Thyroid gland (tissue), 4 donors: Measurements from ENCODE around the gene CHST1. TPM values are rescaled to one million over a fixed set of nuclear protein-coding genes. Genes with fewer than 3 reads are reported as not detected.

Experiments used
- DNase-seq, 2 donors: peaks; one replicate each; pipeline ENCODE4 v3.0.0-alpha.2; 2019
- H3K27ac ChIP-seq, 3 donors: fragments of 200-600 bp; sonication (generic); 1 replicate in 2 of 3; 2 replicates in 1 of 3; pipeline ENCODE4 v1.5.1; 2016 to 2019; ENCODE audit warnings: mild to moderate bottlenecking in 1 of 3, moderate library complexity in 1 of 3
- H3K27me3 ChIP-seq: fragments of 200-600 bp; sonication (generic); one replicate; pipeline ENCODE4 v1.5.1; 2019
- H3K36me3 ChIP-seq, 2 donors: fragments of 200-600 bp; sonication (generic); one replicate each; pipeline ENCODE4 v1.5.1; 2016 to 2019
- H3K4me1 ChIP-seq, 2 donors: fragments of 200-600 bp; sonication (generic); one replicate each; pipeline ENCODE4 v1.5.1; 2017 to 2019
- H3K4me3 ChIP-seq, 3 donors: fragments of 200-600 bp; sonication (generic); replicated peaks in 1 of 3; 1 replicate in 2 of 3; 2 replicates in 1 of 3; pipeline ENCODE4 v1.5.1; 2016; ENCODE audit warnings: mild to moderate bottlenecking in 1 of 3
- H3K9me3 ChIP-seq: fragments of 200-600 bp; sonication (generic); one replicate; pipeline ENCODE4 v1.5.1; 2017
- CTCF ChIP-seq, 6 experiments: fragments of 200-600 bp in 3 of 6; fragments of 450-650 bp in 3 of 6; sonication (generic) in 3 of 6; IDR thresholded peaks; one replicate each; pipeline ENCODE4 v1.5.1; 2016 to 2019; ENCODE audit warnings: antibody characterized with exemption in 6 of 6, mild to moderate bottlenecking in 2 of 6, inconsistent platforms in 1 of 6, moderate library complexity in 1 of 6
- POLR2A ChIP-seq, 2 donors: fragments of 450-650 bp; IDR thresholded peaks; one replicate each; pipeline ENCODE4 v1.6.1; 2017; ENCODE audit warnings: antibody characterized with exemption in 2 of 2, mild to moderate bottlenecking in 2 of 2, moderate library complexity in 1 of 2
- WGBS, 2 donors: methylation state at CpG; one replicate each; pipeline ENCODE4 v1.1.5; 2017; 5-methylcytosine and 5-hydroxymethylcytosine counted together
- intact Hi-C: fragments of 100-400 bp; cut with DNase I; formaldehyde crosslinking; loops from one replicate; pipeline ENCODE4 v1.15.1; 2023
- total RNA-seq, 4 donors: library from RNA; depleted of rRNA; stranded (reverse); fragments of >200 nt; gene quantifications; one replicate each; pipeline ENCODE4 v1.2.3, GENCODE V29; 2016

The CHST1 gene
- total RNA-seq, 4 donors from 2014 or later, result 19.3 to 28.9 (median 25.0) TPM

DNA sequence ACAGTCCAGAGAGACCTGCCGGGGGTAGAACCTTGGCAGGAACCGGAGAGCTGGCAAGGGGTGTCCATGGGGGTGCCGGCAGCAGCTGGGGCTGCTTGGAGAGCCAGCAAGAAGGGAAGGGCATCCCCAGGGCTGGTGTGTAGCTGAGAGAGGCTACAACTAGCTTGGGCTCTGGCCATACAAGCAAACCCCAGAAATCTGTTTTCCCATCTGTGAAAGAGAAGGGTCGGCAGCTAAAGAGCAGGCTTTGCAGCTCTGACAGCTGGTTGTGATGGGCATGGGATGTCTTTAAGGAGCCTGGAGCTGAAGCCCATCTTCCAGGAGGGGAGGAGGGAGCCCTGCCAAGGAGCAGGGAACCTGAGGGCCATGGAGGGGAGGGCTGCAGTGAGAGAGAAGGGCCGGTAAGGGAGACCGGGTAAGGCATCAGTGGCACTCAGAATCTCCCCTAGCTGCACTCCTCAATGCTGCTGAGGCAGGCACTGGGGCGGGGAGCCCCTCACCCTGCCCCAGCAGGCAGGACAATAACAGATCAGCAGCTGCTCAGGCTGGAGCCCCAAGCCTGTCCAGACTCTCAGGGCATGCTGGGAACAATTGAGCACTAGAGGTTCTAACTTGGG lies 3.9 kb downstream of the CHST1 start:
- no peak overlapping the region for H3K27ac ChIP-seq
- peaks cover 46 to 51% of the 10 kb centered on the region in 2 donors for H3K4me1 ChIP-seq
- 75 to 85% methylated on average over 7 of the region's 7 CpGs for WGBS, 2 donors
- DNase-seq, result no peak
- no peaks in the 10 kb centered on the region for H3K36me3 ChIP-seq
- TF ChIP-seq POLR2A (IDR thresholded peaks at IDR 0.05), result no peak
- no peak for TF ChIP-seq CTCF (IDR thresholded peaks at IDR 0.05)
- no peaks in the 10 kb centered on the region for H3K27me3 ChIP-seq
- H3K4me3 ChIP-seq, result no peak overlapping the region
- no peaks in the 10 kb centered on the region for H3K9me3 ChIP-seq
- intact Hi-C loops, result no loop called here

GRCh38 chr11:45660729-45661438 lies 4.5 kb downstream of the CHST1 start:
- WGBS, 2 donors, result 65% methylated on average over 12 of the region's 12 CpGs
- intact Hi-C loops, result no loop called here
- Histone ChIP-seq H3K9me3 (no peaks in the 10 kb centered on the region), H3K27me3 (no peaks in the 10 kb centered on the region), H3K4me1 (peaks cover 43 to 46% of the 10 kb centered on the region in 2 donors), H3K36me3 (no peaks in the 10 kb centered on the region), H3K27ac (no peak overlapping the region), H3K4me3 (no peak overlapping the region)
- TF ChIP-seq POLR2A (IDR thresholded peaks at IDR 0.05), result no peak
- TF ChIP-seq CTCF (IDR thresholded peaks at IDR 0.05), result no peak
- DNase-seq, result no peak

GRCh38 chr11:45659818-45660160 lies 5.6 kb downstream of the CHST1 start:
- intact Hi-C loops, result loop anchor here (5.0 to 10.0 kb wide), 3 partner anchors 92 to 285 kb away; no protein-coding TSS in a partner anchor
- Histone ChIP-seq H3K9me3 (no peaks in the 10 kb centered on the region), H3K36me3 (no peaks in the 10 kb centered on the region), H3K4me1 (peaks cover 41 to 50% of the 10 kb centered on the region in 2 donors), H3K27ac (no peak overlapping the region), H3K4me3 (no peak overlapping the region), H3K27me3 (no peaks in the 10 kb centered on the region)
- WGBS, 2 donors, result 82 to 86% methylated on average over 2 to 4 of the region's 4 CpGs
- no peak for TF ChIP-seq POLR2A (IDR thresholded peaks at IDR 0.05)
- DNase-seq, result no peak

DNA sequence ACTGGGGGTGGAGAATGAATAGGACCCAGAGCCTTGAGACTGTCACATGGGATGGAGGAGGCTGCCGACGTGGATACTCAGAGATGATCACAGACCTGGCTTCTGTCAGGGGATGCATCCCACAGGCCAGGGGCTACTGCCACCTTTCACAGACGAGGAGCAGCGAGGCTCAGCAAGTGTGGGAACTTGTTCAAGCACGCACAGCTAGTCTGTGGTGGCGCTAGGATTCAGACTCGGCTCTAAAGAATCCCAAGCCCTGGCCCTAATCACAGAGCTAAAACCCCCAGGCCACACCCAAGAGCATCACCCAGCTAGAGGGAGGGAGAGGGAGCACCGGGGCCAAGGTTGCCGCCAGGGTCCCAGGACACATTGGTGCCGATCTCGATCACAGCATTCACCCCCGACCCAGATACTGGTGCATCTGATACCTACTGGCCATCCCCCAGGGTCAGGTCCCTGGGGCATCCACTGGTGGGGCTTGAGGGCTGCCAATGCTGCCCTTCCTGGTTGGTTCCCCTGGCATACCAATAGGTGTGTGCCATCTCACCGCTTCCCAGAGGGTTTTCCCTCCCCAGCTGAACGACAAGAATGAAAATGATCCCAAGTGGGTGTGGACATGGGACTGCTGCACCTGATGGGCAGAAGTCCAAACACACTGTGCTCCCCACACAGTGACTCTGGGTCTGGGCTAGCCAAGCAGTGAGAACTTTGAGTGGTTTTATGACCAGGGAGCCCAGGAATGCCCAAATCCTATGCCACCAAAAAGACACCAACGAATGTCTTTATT lies 6.2 kb downstream of the CHST1 start:
- peak overlapping the region in 2 of 3 donors; percentile 49 to 56 for H3K27ac ChIP-seq
- TF ChIP-seq CTCF (IDR thresholded peaks at IDR 0.05) (no peak), POLR2A (IDR thresholded peaks at IDR 0.05) (no peak)
- intact Hi-C loops, result loop anchor here (5.0 to 10.0 kb wide), 3 partner anchors 92 to 284 kb away; no protein-coding TSS in a partner anchor
- peaks cover 37 to 50% of the 10 kb centered on the region in 2 donors for H3K4me1 ChIP-seq
- peak; percentile 52 to 54 for DNase-seq
- H3K27me3 ChIP-seq, result no peaks in the 10 kb centered on the region
- H3K36me3 ChIP-seq, result no peaks in the 10 kb centered on the region
- no peak overlapping the region for H3K4me3 ChIP-seq
- WGBS, 2 donors, result 55 to 72% methylated on average over 8 to 15 of the region's 15 CpGs
- H3K9me3 ChIP-seq, result no peaks in the 10 kb centered on the region

- Histone ChIP-seq H3K4me3 (no peak overlapping the region), H3K27me3 (no peaks in the 10 kb centered on the region), H3K36me3 (no peaks in the 10 kb centered on the region), H3K4me1 (peaks cover 32 to 42% of the 10 kb centered on the region in 2 donors), H3K9me3 (no peaks in the 10 kb centered on the region), H3K27ac (peak overlapping the region; percentile 33 to 56 (median 49))
- intact Hi-C loops, result loop anchor here (5.0 to 10.0 kb wide), 3 partner anchors 91 to 284 kb away; no protein-coding TSS in a partner anchor
- whole genome bisulfite sequencing, 2 donors, result 43 to 68% methylated on average over 7 to 12 of the region's 19 CpGs
- peak in 1 of 2 donors; percentile 11 for TF ChIP-seq POLR2A (IDR thresholded peaks at IDR 0.05)
- TF ChIP-seq CTCF (IDR thresholded peaks at IDR 0.05), result no peak
- peak; percentile 64 to 69 for DNase-seq
These were observed 7.0 kb downstream of the CHST1 start for GRCh38 chr11:45658292-45658991.
